Stimulated activated CD8-positive, alpha-beta memory T cell treated with anti-CD3 and anti-CD28 coated beads, Interleukin-15, amount 100 ng/mL, for 4 hours (primary cell): ENCODE measurements around the gene SMCO4.
"Not testable (repeated sequence)": the region's sequence is repeated elsewhere in the genome, so short reads cannot be mapped to it uniquely, and the experiment has no call there.

Experiments used
- DNase-seq, 2 donors: peaks; one replicate each; pipeline ENCODE4 v3.0.0-alpha.2; 2020; ENCODE audit warnings: low read depth in 2 of 2

The SMCO4 gene

DNA sequence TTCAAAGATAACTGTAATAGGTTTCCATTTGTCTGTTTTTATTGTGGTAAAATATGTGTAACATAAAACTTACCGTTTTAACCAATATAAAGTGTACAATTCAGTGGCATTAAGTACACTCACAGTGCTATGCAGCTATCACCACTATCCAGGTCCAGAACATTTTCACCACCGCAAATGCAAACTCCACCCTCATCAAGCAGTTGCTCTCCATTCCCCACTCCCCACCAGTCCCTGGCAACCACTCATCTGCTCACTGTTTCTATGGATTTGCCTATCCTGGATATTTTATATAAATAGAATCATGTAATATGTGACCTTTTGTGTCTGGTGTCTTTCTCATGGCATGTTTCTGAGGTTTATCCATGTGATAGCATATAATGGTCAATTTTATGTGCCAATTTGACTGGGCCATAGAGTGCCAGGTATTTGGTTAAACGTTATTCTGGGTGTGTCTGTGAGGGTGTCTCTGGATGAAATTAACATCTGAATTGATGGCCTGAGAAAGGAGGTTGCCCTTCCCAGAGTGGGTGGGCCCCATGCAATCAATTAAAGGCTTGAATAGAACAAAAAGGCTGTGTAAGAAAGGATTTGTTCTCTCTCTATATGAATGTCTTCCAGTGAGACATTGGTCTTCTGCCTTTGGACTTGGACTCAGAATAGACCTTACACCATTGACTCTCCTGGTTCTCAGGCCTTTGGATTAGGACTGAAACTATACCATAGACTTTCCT is 17.2 kb upstream of the SMCO4 start:
- no peak for DNase-seq

DNA sequence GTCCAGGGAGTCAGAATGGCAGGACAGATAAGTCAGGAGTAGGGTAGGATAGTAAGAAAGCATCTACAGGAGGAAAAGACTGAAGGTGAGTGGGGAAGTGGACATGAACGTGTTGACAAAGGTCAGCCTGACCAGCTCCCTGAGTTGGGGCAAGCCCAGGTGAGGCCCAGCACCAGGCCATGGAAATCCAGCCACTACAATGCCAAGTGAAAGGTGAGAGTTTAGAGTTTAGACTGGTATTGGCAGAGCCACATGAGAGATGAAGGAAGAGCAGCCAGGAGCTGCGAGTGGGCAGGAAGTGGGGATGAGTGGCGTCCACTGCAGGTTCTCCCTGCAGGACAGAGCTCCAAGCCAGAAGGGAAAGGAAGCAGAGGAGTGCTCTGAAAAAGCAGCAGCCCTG is 16.5 kb upstream of the SMCO4 start:
- DNase-seq: no peak

DNA sequence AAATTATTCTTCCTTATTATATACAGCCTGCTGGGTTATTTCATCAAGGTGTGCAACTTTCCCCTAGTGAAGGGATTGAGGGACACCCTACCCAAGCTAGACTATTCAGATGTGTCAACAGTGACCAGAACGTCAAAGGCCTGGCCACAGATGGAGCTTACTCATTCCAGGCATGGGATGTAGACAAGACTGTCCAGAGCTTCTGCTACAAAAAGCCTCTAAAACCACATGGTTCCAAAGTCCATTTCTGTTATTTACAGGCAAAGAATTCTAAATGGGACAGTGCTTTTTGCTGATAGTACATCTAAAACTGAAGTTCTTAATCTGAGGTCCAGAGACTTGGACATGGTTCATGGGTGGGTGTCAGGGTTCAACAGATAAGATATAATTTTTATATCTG is 9.7 kb upstream of the SMCO4 start:
- DNase-seq: no peak

DNA sequence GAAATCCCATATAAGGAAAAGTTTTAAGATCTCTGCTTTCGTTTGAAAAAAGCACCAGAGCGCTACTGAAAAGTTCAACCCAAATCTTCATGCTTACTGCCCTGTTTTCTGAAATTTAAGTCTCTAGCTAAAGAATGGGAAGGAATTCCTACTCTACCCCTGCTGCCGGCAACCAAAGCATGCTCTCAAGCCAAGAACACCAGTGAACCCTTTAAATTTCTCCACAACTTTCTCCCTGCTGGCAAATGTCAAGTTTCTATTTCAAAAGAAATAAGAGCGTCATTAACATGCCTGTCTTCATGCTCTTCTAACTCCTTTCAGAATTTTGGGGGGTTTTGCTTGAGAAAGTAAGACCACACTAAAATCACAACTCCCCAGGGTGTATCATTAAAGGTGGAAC is 6.8 kb upstream of the SMCO4 start:
- no peak for DNase-seq

- no peak for DNase-seq
Observed at GRCh38 chr11:93548679-93549319, 5.6 kb upstream of the SMCO4 start.

DNA sequence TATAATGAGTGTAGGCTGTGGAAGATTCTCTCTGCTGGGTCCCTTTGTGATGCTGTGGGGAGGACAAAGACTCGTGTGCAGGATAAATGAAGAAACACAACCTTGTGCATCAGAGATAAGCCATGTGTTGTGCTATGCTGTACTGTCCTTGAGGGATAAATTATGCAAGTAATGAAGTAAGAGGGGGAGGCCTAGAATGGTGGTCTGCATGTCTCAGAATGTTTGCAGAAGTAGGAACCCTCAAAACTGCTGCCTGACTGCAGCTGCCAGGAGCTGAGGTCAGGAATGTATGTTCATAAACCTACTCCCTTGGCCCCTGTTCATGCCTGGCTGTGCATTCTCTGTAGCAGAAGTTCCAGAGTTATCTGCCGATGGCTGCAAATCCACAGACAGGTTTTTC is 4.6 kb upstream of the SMCO4 start:
- DNase-seq: no peak

- no peak for DNase-seq
Observed at GRCh38 chr11:93547028-93547427, 3.8 kb upstream of the SMCO4 start.

DNA sequence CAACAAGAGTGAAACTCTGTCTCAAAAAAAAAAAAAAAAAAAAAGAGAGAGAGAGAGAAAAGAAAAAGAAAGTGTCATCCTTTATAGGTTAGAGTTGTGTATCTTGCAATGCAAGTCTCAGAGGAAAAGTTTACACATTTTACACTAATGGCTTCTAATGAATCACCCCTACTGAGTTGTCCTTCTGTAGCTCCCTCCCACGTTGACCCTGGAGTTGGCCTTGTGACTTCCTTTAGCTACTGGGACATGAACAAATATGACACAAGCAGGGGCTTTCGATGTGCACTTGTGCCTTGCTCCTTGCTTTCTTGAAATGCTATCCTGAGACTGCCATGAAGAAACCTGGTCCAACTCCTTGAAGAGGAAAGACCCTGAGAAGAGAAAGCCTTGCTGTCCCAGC is 2.4 kb upstream of the SMCO4 start:
- DNase-seq: no peak

DNA sequence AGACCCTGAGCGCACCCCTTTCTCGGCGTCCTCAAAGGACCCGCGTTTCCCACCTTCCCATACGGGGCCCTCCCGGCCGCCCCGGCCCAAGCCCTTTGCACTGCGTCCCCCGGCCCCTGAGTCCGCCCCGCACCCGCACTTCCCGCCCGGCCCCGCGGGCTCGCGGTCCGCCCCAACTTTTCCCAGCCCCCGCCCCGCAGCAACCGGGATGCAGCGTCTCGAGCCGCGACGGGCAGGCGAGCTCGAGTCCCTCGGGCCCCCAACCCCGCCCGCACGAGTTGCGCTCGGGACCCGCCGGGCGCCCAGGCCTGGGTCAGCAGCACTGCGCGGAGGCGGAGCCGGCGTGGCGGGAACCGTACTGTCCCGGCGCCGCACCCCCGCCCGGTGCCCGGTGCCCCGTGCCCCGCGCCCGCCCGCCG is 371 bp downstream of the SMCO4 start:
- DNase-seq: no peak

DNA sequence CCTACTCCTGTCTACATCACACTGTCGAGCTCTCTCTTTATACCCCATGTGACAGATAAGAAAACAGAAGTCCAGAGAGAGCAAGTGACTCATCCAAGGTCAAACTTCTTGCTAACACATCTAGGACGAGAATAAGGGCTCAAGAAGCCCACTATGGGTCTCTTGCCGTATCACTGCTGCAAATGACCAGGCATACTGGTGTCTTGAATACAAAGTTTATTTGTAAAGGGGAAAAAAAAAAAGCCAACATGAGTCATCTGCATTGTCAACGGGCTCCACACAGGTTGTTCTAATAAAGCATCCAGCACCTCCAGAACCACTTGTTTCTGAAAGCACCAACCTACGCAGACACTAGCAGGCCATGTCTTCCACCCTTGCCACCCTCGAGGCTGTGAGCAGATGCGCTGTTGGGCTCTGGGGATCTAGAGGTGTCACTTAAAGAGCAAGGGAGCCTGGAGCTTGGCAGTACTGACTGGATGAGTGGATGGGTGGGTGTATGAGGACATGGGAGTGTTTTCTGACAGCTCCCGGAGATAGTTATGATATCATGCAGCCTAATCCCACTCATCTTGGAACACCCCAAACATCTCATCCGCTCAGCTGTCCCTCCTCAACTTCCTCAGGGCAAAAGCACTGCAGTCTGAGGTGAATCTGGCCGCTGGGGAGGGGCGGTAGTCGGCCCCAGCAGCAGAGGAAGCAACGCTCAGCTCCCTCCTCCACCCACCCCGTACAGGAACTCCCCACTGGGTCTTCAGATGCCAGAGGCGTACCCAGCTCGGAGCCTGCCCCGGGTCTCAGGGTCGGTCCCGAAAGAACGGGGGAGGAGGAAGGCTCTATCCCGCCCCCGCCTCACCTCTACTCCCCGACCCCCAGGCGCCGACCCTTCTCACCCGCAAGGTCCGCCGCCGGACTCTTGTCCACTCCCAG is 1.0 kb downstream of the SMCO4 start:
- DNase-seq: no peak

GRCh38 chr11:93540896-93541553 is 2.2 kb downstream of the SMCO4 start:
- no peak for DNase-seq

DNA sequence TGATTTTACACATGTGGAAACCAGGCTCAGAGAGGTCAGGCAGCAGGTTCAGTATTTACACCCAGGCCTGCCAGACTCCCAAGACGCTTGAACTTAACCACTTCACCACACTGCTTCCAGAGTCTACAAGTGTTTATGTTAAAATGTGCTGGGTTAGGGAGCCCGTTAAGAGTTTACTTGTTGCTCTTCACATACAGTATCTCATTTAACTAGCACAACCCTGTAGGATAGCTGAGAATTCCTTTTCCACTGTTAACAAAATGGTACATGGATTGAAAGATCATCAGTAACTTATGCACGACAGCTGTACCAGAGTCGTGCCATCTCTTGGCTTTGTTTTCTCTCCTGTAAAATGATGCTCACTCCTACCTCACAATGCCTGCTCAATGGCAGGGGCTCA is 2.9 kb downstream of the SMCO4 start:
- DNase-seq: no peak

GRCh38 chr11:93537767-93538261 is 5.4 kb downstream of the SMCO4 start:
- no peak for DNase-seq

DNA sequence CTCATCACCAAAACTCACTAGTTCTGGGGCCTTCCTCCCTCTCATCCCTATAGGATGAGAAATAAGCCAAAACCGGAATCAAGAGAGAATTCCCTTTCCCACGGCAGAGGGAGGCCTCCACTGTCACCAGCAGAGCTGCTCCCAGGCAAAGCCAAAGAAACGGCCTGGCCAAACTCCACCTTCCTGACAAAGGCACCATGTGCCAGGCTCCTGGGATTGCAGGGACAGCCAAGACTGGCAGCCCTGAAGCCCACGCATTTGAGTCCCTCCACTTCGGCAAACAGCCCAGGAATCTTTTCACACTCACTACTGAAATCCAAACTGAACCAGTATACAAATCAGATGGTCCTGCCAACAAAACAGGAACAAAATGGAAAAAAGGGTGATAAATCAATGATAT is 6.1 kb downstream of the SMCO4 start:
- DNase-seq: no peak

DNA sequence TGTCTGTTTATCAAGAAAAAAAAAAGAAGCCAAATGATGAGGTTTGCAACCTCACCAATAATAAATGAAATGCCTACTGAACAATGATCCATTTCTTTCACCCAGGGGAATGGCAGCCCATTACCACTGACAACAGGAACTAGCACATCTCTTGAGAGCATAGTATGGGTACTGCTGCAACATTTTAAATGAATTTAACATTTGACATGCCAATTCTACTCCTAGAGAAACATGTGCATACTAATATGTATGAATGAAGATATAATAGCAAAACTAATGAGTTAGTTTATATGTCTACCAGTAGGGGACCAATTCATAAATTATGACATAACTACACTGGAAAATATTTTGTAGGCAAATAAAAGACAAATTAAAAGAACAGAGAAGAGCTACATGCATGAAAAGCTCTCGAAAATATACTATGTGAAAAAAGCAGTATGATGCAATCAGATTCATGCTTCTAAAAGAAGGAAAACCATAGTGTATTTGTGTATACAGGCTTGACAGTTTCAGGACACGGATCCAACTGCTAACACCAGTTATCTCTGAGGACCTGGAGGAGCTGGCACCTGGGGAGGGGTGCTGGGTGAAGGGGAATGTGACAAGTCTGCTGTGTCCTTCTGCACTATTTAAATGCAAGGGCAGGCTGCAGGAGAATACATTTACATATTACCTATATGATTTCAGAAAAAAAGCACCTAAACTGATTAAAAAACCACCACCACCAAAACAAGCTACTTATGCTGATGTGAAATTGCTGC is 6.9 kb downstream of the SMCO4 start:
- no peak for DNase-seq

DNA sequence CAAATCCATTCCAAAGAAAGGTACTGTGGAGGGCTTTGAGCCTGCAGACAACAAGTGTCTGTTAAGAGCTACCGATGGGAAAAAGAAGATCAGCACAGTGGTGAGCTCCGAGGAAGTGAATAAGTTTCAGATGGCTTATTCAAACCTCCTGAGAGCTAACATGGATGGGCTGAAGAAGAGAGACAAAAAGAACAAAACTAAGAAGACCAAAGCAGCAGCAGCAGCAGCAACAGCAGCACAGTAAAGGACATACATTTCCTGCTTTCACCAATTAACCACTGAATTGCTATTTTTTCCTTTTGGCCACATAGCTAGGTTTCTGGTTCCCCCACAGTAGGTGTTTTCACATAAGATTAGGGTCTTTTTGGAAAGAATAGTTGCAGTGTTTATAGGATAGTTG is 7.6 kb downstream of the SMCO4 start:
- not testable (repeated sequence) for DNase-seq

DNA sequence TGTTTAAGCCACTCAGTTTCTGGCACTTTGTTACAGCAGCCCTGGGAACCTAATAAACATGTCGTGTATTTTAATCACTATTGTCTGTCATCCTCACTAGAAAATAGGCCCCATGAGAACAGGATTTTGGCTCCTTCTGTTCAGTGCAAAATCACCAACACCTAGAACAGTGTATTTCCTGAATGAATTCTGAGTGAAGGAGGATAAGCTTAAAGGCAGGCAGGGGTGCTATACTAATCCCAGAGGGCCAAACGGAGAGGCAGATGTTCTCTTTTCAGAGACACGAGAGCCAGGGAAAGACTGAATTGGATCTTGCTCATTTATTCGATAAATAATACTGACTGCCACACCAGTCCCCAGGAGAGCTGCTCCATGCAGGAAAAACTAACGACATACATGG is 10.4 kb downstream of the SMCO4 start:
- DNase-seq: no peak

DNA sequence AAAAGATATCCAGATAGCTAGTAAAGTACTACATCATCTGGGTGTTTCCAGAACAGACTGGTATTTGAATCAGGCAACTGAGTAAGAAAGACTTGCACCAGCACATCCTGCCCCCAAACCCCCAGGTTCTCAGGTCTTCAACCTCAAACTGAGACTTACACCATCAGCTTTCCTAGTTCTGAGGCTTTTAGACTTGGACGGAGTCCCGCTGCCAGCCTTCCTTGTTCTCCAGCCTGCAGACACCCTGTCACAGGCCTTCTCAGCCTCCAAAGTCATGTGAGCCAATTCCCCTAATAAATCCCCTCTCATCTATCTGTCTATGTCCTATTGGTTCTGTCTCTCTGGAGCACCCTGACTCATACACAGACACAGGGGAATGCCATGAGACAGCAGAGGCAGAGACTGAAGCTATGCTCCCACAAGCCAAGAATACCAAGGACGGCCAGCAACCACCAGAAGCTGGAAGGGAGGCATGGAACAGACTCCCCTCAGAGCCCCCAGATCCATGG is 10.9 kb downstream of the SMCO4 start:
- DNase-seq: no peak

DNA sequence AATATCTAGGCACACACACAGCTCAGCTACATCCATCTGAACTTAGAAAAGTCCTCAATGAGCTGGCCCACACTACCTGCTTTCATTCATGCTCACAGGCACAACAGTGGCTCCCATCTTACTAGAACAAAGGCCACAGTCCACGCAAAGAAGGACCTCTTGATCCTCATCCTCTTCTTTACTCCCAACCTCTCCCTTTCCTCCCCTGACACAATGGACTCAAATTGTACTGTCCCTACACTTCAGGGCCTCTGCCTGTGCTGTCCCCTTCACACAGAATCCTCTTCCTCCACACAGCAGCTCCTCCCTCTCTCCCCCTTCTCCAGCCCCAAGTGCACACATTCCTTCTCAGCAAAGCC is 12.7 kb downstream of the SMCO4 start:
- DNase-seq: no peak

- no peak for DNase-seq
Observed at GRCh38 chr11:93529707-93530467, 13.3 kb downstream of the SMCO4 start.
